Measurements from ENCODE around the gene TMEM51.
"Not testable (repeated sequence)": the region's sequence is repeated elsewhere in the genome, so short reads cannot be mapped to it uniquely, and the experiment has no call there.

Gene TMEM51

GRCh38 chr1:15155888-15156741 lies 2.6 kb downstream of the TMEM51 start:
- no peak for DNase-seq

- DNase-seq, result no peak
Observed at GRCh38 chr1:15156807-15157380, 3.3 kb downstream of the TMEM51 start.

- no peak for DNase-seq
Observed at GRCh38 chr1:15157524-15158399, 4.2 kb downstream of the TMEM51 start.

- DNase-seq, result no peak
Observed at GRCh38 chr1:15158506-15159165, 5.1 kb downstream of the TMEM51 start.

DNA sequence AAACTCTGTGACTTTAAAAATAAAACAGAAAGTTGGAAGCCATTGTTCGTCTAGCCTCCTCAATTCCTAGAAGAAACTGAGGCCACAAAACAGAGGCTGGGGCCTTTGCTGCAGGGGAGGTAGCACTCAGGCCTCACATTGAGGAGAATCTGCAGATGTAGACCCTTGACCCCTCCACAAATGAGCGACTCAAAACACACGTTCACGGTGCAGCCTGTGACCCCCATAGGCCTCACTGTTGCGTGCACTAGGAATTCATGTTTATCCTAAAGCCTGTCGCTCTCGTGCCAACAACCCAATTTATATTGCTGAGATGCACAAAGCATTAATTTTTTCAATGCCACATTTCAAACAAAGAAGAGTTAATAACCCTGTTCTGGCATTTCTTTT lies 5.6 kb downstream of the TMEM51 start:
- no peak for DNase-seq

DNA sequence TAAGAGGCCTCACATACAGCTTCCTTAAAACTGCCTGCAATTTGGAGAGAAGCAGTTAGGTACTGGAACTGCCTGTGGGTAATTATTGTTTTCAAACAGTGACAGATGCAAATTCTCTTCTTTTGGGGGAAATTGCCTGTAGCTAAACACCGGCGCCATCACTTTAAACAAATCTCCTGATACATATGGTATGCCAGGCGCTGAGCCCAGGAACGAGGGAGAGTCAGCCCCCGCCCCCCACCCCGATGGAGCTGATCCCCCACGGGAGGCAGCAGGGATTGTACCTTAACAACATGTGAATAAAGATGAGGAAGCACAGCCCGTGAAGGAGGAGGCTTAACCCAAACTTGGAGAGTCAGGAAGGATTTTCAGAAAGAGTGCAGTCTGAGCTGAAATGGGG lies 7.1 kb downstream of the TMEM51 start:
- no peak for DNase-seq

- no peak for DNase-seq
Observed at GRCh38 chr1:15167386-15167785, 13.8 kb downstream of the TMEM51 start.

DNA sequence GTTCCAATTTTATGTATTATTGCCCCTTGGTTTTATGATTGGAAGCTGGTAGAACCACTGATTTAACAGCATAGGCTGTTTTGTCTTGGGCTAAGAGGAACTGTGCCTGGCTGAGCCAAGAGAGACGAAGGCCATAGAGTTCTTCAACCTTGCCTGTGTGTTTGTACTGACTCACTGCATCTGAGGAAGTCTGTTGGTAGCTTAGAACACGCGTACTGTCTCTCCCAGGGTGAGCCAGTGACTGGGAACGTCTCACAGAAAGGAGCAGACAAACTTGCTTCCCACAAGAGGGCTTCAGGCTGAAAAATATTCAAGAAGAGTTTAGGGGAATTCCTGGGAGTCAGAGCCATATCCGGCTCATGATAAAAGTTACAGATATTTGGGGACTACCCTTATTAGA lies 14.9 kb downstream of the TMEM51 start:
- no peak for DNase-seq

DNA sequence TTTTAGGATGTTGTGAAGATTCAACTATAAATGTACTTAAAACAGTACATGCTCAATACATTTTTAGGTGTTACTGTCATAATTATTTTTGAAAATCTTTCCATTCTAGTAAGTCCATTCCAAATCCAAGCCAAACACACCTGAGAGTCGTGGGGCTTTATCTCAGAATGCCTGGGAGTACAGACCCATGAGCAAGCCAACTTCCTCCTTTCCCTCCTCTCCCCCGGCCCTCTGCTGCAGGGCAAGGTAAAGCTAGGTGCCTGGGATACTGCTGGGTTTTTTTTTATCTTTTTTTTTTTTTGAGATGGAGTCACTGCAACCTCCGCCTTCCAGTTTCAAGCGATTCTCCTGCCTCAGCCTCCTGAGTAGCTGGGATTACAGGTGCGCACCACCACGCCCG lies 16.5 kb downstream of the TMEM51 start:
- no peak for DNase-seq

GRCh38 chr1:15171271-15171908 lies 17.8 kb downstream of the TMEM51 start:
- no peak for DNase-seq

GRCh38 chr1:15172405-15173259 lies 19.1 kb downstream of the TMEM51 start:
- no peak for DNase-seq

DNA sequence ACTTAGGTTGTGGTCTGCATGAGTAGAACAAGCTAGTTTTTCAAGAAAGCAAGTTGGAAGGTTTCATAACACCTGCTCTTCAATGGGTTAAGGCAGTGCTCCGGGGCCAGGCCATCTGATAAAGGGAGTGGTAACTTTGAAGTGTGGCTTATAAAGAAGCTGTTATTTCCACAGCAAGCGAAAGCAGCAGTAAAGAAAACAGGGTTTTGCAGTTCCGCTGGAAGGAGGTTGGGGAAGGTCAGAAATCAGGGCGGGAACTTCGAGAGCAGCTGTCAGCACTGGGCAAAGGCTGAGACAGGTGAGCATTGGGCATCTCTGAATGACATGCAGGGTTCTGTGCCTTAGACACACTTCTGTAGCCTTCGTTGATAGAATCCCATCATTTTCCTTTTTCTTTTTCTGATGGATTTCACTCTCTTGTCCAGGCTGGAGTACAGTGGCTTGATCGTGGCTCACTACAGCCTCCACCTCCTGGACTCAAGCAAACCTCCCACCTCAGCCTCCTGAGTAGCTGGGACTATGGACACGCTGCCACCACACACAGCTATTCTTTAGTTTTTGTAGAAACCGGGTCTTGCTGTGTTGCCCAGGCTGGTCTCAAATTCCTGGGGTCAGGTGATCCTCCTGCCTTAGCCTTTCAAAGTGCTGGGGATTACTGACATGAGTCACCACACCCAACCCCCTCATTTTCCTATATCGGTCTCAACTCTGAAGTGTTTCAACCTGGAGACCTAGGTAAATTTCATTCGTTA lies 20.5 kb downstream of the TMEM51 start:
- no peak for DNase-seq

DNA sequence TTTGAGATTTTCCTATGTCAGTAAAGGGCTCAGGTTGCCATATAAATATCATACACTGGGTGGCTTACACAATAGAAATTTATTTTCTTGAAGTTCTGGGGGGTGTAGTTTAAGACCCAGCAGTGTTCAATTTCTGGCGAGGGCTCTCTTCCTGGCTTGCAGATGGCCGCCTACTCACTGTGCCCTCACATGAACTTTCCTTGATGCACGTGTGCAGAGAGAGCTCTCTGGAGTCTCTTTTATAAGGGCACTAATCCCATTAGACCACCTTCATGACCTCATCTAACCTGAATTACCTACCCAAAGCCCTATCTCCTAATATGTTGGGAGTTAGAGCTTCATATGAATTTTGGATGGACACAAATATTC lies 21.1 kb downstream of the TMEM51 start:
- no peak for DNase-seq

DNA sequence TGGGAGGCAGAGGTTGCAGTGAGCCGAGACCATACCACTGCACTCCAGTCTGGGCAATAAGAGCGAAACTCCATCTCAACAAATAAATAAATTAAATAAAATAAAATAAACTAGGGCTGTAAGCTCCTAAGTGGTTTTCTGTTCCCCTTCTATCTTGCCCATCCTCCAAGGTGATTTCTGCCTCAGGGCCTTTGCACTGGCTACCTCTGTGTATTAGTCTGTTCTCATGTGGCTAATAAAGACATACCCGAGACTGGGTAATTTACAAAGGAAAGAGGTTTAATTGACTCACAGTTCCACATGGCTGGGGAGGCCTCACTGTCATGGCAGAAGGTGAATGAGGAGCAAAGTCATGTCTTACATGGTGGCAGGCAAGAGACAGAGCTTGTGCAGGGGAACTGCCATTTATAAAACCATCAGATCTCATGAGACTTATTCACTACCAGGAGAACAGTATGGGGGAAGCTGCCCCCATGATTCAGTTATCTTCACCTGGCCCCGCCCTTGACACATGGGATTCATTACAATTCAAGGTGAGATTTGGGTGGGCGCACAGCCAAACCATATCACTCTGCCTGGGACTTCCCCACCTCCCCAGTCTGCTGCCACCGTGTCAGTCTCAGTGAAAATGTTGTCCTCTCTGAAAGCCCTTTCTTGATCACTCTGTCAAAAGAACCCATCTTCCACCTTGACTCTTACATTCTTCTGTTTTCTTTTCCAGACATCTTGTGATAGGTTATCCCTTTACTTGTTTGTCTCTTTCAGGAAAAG lies 22.0 kb downstream of the TMEM51 start:
- not testable (repeated sequence) for DNase-seq

DNA sequence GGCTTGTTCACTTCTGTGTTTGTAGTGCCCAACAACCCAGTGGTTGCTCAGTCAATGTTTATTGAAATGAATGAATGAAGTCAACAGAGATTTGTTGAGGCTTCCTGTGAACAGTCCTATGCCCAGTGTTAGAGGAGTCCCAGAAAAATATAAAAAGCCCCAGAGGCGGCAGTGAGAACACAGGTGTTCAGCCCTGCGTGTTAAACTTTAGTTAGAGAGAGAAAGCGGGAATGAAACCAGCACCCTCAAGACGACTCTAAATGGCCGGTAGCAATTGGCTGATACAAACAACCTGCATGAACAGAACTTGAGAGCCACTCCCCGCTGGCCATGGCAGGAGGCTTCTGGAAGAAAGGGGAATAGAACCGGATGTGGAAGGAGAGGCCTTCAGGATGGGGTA lies 22.6 kb downstream of the TMEM51 start:
- no peak for DNase-seq

DNA sequence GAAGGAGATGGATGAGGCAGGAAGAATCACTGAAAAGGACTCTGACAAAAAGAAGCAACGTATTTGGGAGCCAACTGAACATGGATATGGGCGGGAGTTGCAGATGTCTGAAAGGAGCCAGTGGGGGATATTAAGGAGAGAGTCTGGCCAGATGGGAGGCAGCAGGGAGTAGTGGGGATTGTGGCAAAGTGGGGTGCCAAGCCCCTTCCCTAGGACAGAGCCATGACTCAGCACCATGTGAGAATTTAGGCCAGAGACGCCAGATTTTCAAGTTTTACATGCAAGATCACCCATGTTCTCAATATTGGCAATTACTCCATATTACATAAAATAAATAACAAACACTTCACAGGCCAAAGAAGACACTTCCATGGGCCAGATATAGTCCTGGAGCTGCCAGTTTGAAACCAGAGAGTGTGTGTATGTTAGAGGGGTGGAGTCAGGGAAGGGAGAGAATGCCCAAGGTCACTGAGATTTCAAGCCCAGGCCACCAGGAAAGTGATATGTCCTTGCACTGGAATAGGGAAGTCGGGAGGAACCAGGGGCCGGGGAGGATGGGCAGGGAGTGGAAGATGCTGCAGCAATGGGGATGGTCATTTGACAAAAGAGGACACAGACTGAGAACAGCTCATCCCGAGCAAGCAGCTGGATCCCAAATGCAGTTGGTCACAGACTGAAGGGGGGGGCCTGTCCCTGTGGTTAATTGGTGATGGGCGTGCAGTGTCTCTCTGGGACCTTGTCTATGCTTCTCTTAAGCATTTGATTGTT lies 23.5 kb downstream of the TMEM51 start:
- no peak for DNase-seq

GRCh38 chr1:15177710-15178166 lies 24.2 kb downstream of the TMEM51 start:
- DNase-seq, result no peak

DNA sequence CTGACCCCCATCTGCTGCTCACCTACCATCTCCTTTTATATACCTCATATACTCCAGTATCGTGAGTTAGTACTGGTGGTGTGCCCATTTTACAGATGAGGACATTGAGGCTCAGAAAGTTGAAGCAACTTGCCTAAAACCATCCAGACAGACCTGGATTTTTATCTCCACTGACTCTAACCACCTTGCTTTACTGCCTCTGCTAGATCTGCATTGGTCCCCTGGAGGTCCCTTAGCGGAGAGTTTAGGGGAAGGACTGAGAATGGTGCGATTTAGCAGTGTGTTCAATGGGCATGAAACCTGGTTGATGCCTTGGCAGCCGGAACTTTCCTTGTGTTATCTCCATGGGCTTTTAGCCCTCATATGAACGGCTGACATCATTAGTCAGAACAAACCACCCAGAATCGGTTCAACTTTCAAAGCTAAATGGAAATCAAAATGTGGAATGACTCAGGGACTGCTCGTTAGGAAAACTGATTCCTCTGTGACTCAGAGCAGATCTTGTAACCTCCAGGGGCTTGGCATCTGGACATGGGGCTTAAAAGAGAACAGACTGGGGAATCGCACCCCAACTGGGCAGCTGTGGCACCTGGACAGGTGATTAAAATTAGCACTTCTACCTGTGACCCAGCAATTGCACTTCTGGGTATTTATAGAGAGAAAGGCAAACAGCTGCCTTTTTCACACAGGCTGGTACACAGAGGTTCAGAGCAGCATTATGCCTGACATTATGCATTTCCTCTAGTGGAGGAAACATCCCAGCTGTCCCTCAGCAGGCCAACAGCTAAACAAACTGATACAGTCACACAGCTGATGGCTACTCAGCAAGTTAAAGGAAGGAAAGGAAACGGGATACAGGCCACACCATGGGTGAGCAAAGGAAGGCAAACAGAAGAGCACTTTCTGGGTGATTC lies 25.3 kb downstream of the TMEM51 start:
- DNase-seq, result no peak
